GM23338 (cell line): ENCODE results near the gene PDE2A.

Experiments used
- CREB1 ChIP-seq: fragments of 250-450 bp; sonication (Bioruptor Pico); IDR thresholded peaks from 2 replicates; pipeline ENCODE4 v1.5.0; 2020; ENCODE audit warnings: low read depth, mild to moderate bottlenecking, moderate library complexity
- EZH2 ChIP-seq: fragments of 200-600 bp; sonication (generic); IDR thresholded peaks from one replicate; pipeline ENCODE4 v1.8.0; 2017; ENCODE audit warnings: antibody characterized with exemption, mild to moderate bottlenecking, low read depth; ENCODE audit not compliant: unreplicated experiment
- EZH2phosphoT487 ChIP-seq: fragments of 200-600 bp; sonication (generic); IDR thresholded peaks from one replicate; pipeline ENCODE4 v1.8.1; 2018; ENCODE audit warnings: antibody characterized with exemption; ENCODE audit not compliant: unreplicated experiment
- JUNB ChIP-seq: IDR thresholded peaks from one replicate; pipeline ENCODE4 v1.6.1; 2016; ENCODE audit warnings: antibody characterized with exemption; ENCODE audit not compliant: unreplicated experiment
- POLR2AphosphoS5 ChIP-seq: IDR thresholded peaks from 2 replicates; pipeline ENCODE4 v1.6.1; 2016; ENCODE audit warnings: antibody characterized with exemption, low read depth
- TF ChIP-seq, protein P1 (sequence below), 2 experiments: fragments of 200-600 bp in 1 of 2; sonication (generic) in 1 of 2; conservative IDR thresholded peaks; 2 replicates each; pipeline versions ENCODE4 v1.5.1 to v1.6.1; 2016 to 2017; ENCODE audit warnings: antibody characterized with exemption in 2 of 2, low read depth in 2 of 2, mild to moderate bottlenecking in 2 of 2, moderate library complexity in 1 of 2
- TF ChIP-seq, protein P2 (sequence below): IDR thresholded peaks from 2 replicates; pipeline ENCODE4 v1.6.1; 2016; ENCODE audit warnings: antibody characterized with exemption

DNA sequence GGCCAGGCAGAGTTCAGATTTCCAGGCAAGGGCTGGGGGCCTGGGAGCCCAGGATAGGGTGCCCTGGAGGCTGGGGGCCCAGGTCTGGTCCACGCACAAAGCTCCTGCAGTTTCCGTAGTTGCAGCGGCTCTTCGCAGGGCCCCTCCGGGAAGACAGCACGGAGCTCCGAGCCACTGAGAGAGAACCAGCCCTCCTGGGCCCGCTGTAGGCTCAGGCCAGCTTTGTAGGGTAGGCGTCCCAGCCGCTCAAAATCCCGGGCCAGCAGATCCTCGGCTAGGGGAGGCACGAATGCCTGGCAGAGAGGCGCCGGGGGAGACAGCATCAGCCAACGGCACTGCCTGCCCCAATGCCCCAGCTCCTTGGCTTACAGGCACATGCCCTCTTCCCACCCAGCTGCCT, 23.6 kb upstream of the PDE2A start:
- TF ChIP-seq EZH2 (no peak), POLR2AphosphoS5 (no peak), JUNB (no peak), EZH2phosphoT487 (no peak), CREB1 (no peak)
- TF ChIP-seq, protein P1, sequence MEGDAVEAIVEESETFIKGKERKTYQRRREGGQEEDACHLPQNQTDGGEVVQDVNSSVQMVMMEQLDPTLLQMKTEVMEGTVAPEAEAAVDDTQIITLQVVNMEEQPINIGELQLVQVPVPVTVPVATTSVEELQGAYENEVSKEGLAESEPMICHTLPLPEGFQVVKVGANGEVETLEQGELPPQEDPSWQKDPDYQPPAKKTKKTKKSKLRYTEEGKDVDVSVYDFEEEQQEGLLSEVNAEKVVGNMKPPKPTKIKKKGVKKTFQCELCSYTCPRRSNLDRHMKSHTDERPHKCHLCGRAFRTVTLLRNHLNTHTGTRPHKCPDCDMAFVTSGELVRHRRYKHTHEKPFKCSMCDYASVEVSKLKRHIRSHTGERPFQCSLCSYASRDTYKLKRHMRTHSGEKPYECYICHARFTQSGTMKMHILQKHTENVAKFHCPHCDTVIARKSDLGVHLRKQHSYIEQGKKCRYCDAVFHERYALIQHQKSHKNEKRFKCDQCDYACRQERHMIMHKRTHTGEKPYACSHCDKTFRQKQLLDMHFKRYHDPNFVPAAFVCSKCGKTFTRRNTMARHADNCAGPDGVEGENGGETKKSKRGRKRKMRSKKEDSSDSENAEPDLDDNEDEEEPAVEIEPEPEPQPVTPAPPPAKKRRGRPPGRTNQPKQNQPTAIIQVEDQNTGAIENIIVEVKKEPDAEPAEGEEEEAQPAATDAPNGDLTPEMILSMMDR (conservative IDR thresholded peaks at IDR 0.05; ENCODE audit: low read depth in 2 of 2): no peak
- TF ChIP-seq, protein P2, sequence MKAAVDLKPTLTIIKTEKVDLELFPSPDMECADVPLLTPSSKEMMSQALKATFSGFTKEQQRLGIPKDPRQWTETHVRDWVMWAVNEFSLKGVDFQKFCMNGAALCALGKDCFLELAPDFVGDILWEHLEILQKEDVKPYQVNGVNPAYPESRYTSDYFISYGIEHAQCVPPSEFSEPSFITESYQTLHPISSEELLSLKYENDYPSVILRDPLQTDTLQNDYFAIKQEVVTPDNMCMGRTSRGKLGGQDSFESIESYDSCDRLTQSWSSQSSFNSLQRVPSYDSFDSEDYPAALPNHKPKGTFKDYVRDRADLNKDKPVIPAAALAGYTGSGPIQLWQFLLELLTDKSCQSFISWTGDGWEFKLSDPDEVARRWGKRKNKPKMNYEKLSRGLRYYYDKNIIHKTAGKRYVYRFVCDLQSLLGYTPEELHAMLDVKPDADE: no peak
